Fibroblast of mammary gland (primary cell): ENCODE measurements around the gene ZMYM1.

Experiments
- DNase-seq: peaks from one replicate; pipeline ENCODE4 v3.0.0-alpha.2; 2010; ENCODE audit warnings: low read depth
- H3K4me3 ChIP-seq: 2 replicates; pipeline ENCODE4 v1.5.1; 2011; ENCODE audit warnings: low read depth, mild to moderate bottlenecking, low read length, moderate library complexity; ENCODE audit not compliant: control insufficient read depth
- TF ChIP-seq, protein P1 (sequence below): conservative IDR thresholded peaks from 2 replicates; pipeline ENCODE4 v1.5.1; 2011; ENCODE audit warnings: low read depth, low read length, inconsistent platforms; ENCODE audit not compliant: control insufficient read depth, insufficient read depth

ZMYM1 gene

GRCh38 chr1:35079003-35079930 is at the start of gene ZMYM1:
Gene ZMYM1 (plus strand): TSS chr1:35079385. CDS start chr1:35093988, 14,603 bp downstream.
- peak; percentile 82 for DNase-seq
- H3K4me3 ChIP-seq: peak within 1 kb of the TSS; percentile 89
- TF ChIP-seq, protein P1, sequence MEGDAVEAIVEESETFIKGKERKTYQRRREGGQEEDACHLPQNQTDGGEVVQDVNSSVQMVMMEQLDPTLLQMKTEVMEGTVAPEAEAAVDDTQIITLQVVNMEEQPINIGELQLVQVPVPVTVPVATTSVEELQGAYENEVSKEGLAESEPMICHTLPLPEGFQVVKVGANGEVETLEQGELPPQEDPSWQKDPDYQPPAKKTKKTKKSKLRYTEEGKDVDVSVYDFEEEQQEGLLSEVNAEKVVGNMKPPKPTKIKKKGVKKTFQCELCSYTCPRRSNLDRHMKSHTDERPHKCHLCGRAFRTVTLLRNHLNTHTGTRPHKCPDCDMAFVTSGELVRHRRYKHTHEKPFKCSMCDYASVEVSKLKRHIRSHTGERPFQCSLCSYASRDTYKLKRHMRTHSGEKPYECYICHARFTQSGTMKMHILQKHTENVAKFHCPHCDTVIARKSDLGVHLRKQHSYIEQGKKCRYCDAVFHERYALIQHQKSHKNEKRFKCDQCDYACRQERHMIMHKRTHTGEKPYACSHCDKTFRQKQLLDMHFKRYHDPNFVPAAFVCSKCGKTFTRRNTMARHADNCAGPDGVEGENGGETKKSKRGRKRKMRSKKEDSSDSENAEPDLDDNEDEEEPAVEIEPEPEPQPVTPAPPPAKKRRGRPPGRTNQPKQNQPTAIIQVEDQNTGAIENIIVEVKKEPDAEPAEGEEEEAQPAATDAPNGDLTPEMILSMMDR: no peak

- DNase-seq: peak; percentile 43
- no peak overlapping the region for H3K4me3 ChIP-seq
- TF ChIP-seq, protein P1: no peak
Observed at GRCh38 chr1:35029761-35030160, 49.4 kb upstream of the ZMYM1 start.

DNA sequence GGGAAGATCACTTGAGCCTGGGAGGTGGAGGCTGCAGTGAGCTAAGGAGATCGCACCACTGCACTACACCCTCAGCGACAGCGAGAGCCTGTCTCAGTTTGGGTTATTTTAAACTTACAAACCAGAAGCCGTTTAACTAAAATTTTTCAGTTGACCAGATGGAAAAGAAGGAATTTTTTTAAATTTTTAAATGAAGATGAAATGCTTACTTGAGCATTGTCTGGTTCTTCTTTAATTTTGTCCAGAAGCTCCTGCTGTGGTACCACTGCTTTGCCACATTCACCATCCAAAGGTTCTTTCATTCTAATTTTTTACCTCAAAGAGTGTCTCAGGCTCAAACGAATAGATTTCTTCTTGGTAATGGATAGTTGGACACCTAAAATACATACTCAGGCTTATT is 48.8 kb upstream of the ZMYM1 start:
- H3K4me3 ChIP-seq: peak overlapping the region; percentile 99
- TF ChIP-seq, protein P1: no peak
- DNase-seq: no peak

DNA sequence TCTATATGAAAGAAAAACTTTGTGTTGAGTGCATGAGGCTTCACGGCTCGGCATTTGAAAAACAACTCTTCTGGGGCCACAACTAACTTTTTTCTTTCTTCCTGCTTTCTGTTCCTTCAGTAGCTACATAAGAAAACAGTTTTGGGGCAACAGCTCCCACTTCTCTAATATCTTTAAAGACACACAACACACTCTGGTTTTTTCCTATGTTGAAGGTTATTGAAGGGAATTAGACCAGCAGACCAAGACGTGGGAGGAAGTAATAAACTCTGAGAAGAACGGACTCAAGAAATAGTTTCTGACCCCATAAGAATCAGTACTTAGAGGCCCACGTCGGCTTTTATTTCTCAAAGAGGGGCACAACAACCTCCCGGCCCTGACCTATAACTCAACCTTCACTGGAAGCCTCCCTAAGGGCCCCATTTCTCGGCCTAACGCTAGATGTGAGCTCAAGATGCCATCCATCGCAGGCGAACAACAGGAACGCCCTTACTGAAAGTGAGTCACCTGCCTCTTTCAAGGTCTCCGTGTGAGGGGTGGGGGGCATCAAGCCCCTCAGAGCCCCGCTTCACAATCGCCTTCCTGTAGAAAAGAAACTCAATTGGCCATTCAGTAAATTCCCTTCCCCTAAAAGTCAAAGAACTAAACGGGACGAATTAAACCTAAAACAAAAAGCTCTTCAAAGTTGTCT is 48.3 kb upstream of the ZMYM1 start:
- TF ChIP-seq, protein P1: no peak
- peak overlapping the region; percentile 99 for H3K4me3 ChIP-seq
- peak; percentile 62 for DNase-seq

GRCh38 chr1:35032384-35032739 is 46.8 kb upstream of the ZMYM1 start:
- DNase-seq: no peak
- TF ChIP-seq, protein P1: no peak
- peak overlapping the region; percentile 99 for H3K4me3 ChIP-seq

- no peak overlapping the region for H3K4me3 ChIP-seq
- TF ChIP-seq, protein P1: no peak
- no peak for DNase-seq
Observed at GRCh38 chr1:35033346-35033745, 45.8 kb upstream of the ZMYM1 start.
